SH-SY5Y (cell line): Measurements from ENCODE around the gene TBC1D22A.

ENCODE experiments used
- GATA2 ChIP-seq: IDR thresholded peaks from 2 replicates; pipeline ENCODE4 v1.6.1; 2011; ENCODE audit warnings: mild to moderate bottlenecking, low read depth, low read length
- GATA3 ChIP-seq: IDR thresholded peaks from 2 replicates; pipeline ENCODE4 v1.6.1; 2011; ENCODE audit warnings: low read depth, mild to moderate bottlenecking, low read length, moderate library complexity

GRCh38 chr22:46871826-46872225 is 109.4 kb downstream of the TBC1D22A start:
- TF ChIP-seq GATA2 (no peak), GATA3 (no peak)
